Loucy (cell line): ENCODE data around the gene DOCK10.

ENCODE experiments used
- H2AFZ ChIP-seq: fragments of 200-600 bp; sonication (generic); 2 replicates; pipeline ENCODE4 v1.6.0; 2016; ENCODE audit warnings: antibody characterized with exemption, mild to moderate bottlenecking, low read length, moderate library complexity
- H3F3A ChIP-seq: fragments of 200-600 bp; 2 replicates; pipeline ENCODE4 v1.6.0; 2016; ENCODE audit warnings: antibody characterized with exemption, low read depth, mild to moderate bottlenecking
- H3K27me3 ChIP-seq: fragments of 200-600 bp; sonication (generic); 2 replicates; pipeline ENCODE4 v1.6.1; 2014; ENCODE audit warnings: low read length, mild to moderate bottlenecking; ENCODE audit not compliant: insufficient read depth, poor library complexity, severe bottlenecking
- H3K36me3 ChIP-seq: fragments of 200-600 bp; sonication (generic); 2 replicates; pipeline ENCODE4 v1.6.1; 2016; ENCODE audit warnings: low read length; ENCODE audit not compliant: insufficient read depth
- H3K4me1 ChIP-seq: fragments of 200-600 bp; sonication (generic); 2 replicates; pipeline ENCODE4 v1.5.1; 2014; ENCODE audit warnings: low read length, mild to moderate bottlenecking; ENCODE audit not compliant: insufficient read depth, poor library complexity, severe bottlenecking
- H3K4me2 ChIP-seq: fragments of 200-600 bp; sonication (generic); 2 replicates; pipeline ENCODE4 v1.6.0; 2014; ENCODE audit warnings: antibody characterized with exemption, low read length, low read depth, mild to moderate bottlenecking; ENCODE audit not compliant: poor library complexity, severe bottlenecking
- H3K4me3 ChIP-seq: fragments of 200-600 bp; sonication (generic); 2 replicates; pipeline ENCODE4 v1.5.1; 2014; ENCODE audit warnings: low read length, mild to moderate bottlenecking, mixed read lengths; ENCODE audit not compliant: poor library complexity, severe bottlenecking
- H3K79me2 ChIP-seq: fragments of 200-600 bp; sonication (generic); 2 replicates; pipeline ENCODE4 v1.6.1; 2014; ENCODE audit warnings: low read length; ENCODE audit not compliant: insufficient read depth
- H3K9ac ChIP-seq: fragments of 200-600 bp; sonication (generic); 2 replicates; pipeline ENCODE4 v1.6.0; 2014; ENCODE audit warnings: mild to moderate bottlenecking, low read depth, low read length, moderate library complexity; ENCODE audit not compliant: poor library complexity, severe bottlenecking
- H3K9me2 ChIP-seq: fragments of 200-600 bp; sonication (generic); replicated peaks from 2 replicates; pipeline ENCODE4 v1.6.1; 2016; ENCODE audit warnings: low read depth, low read length, mixed read lengths
- H3K9me3 ChIP-seq: fragments of 200-600 bp; sonication (generic); 2 replicates; pipeline ENCODE4 v1.6.1; 2014; ENCODE audit warnings: mild to moderate bottlenecking, antibody characterized with exemption, low read length, low read depth; ENCODE audit not compliant: insufficient read depth
- H4K20me1 ChIP-seq: fragments of 200-600 bp; sonication (generic); 2 replicates; pipeline ENCODE4 v1.6.0; 2014; ENCODE audit warnings: antibody characterized with exemption, low read length, mild to moderate bottlenecking; ENCODE audit not compliant: insufficient read depth, poor library complexity, severe bottlenecking
- CTCF ChIP-seq: fragments of 200-600 bp; sonication (generic); conservative IDR thresholded peaks from 2 replicates; pipeline ENCODE4 v1.5.1; 2014; ENCODE audit warnings: mild to moderate bottlenecking, antibody characterized with exemption, low read length
- EZH2phosphoT487 ChIP-seq: fragments of 200-600 bp; IDR thresholded peaks from 2 replicates; pipeline ENCODE4 v1.6.1; 2018; ENCODE audit warnings: antibody characterized with exemption, mild to moderate bottlenecking, moderate library complexity, borderline replicate concordance

DOCK10 gene

GRCh38 chr2:224999321-224999720 is 42.9 kb downstream of the DOCK10 start:
- H3K4me2 ChIP-seq: no peak overlapping the region
- H3K9me3 ChIP-seq: no peaks in the 10 kb centered on the region
- no peak overlapping the region for H3K4me3 ChIP-seq
- no peaks in the 10 kb centered on the region for H3F3A ChIP-seq
- H3K9ac ChIP-seq: peak overlapping the region; percentile 9
- peaks cover 16% of the 10 kb centered on the region for H3K4me1 ChIP-seq
- H3K36me3 ChIP-seq: no peaks in the 10 kb centered on the region
- H3K27me3 ChIP-seq: no peaks in the 10 kb centered on the region
- H3K9me2 ChIP-seq: no peaks in the 10 kb centered on the region
- peaks cover 19% of the 10 kb centered on the region; the same call in 1 of the 2 replicates for H3K79me2 ChIP-seq
- no peak overlapping the region for H2AFZ ChIP-seq
- TF ChIP-seq CTCF: no peak
- TF ChIP-seq EZH2phosphoT487: no peak
- H4K20me1 ChIP-seq: peaks cover 3% of the 10 kb centered on the region

GRCh38 chr2:224997802-224998201 is 44.5 kb downstream of the DOCK10 start:
- H3F3A ChIP-seq: no peaks in the 10 kb centered on the region
- no peaks in the 10 kb centered on the region for H3K27me3 ChIP-seq
- no peaks in the 10 kb centered on the region for H3K9me3 ChIP-seq
- peaks cover 15% of the 10 kb centered on the region; the same call in 1 of the 2 replicates for H3K79me2 ChIP-seq
- no peak for TF ChIP-seq EZH2phosphoT487
- TF ChIP-seq CTCF: no peak
- no peak overlapping the region for H3K4me2 ChIP-seq
- no peaks in the 10 kb centered on the region for H3K9me2 ChIP-seq
- no peak overlapping the region for H3K9ac ChIP-seq
- no peaks in the 10 kb centered on the region for H3K36me3 ChIP-seq
- no peak overlapping the region for H2AFZ ChIP-seq
- no peak overlapping the region for H3K4me3 ChIP-seq
- peaks cover 21% of the 10 kb centered on the region for H3K4me1 ChIP-seq
- peaks cover 3% of the 10 kb centered on the region for H4K20me1 ChIP-seq

- Histone ChIP-seq H3K4me3 (no peak overlapping the region), H3K36me3 (no peaks in the 10 kb centered on the region), H4K20me1 (no peaks in the 10 kb centered on the region), H3K4me1 (peaks cover 20% of the 10 kb centered on the region), H3K9ac (no peak overlapping the region), H3K9me3 (no peaks in the 10 kb centered on the region), H3K9me2 (no peaks in the 10 kb centered on the region), H3K79me2 (peaks cover 11% of the 10 kb centered on the region; the same call in 1 of the 2 replicates), H3K27me3 (no peaks in the 10 kb centered on the region), H3F3A (no peaks in the 10 kb centered on the region), H2AFZ (no peak overlapping the region), H3K4me2 (no peak overlapping the region)
- TF ChIP-seq EZH2phosphoT487: no peak
- TF ChIP-seq CTCF: no peak
Observed at GRCh38 chr2:224995419-224995818, 46.8 kb downstream of the DOCK10 start.
